C4-2B (cell line): ENCODE data around the gene CBY2.

Source experiments
- CTCF ChIP-seq: fragments of 450-650 bp; conservative IDR thresholded peaks from 2 replicates; pipeline ENCODE4 v1.5.1; 2017; ENCODE audit warnings: mild to moderate bottlenecking
- ZFX ChIP-seq: fragments of 450-650 bp; IDR thresholded peaks from 2 replicates; pipeline ENCODE4 v1.6.1; 2017

- TF ChIP-seq CTCF (no peak), ZFX (no peak)
These were observed 31.2 kb downstream of the CBY2 start for GRCh38 chr13:45733361-45733760.
